SK-N-SH treated with all-trans-retinoic acid at 6 μM for 48 hours (cell line): ENCODE data around the gene GDA.

Experiments
- ATAC-seq: fragments of 200-7000 bp; cut with Tn5 transposase; 3 replicates; pipeline ENCODE4 v1.9.1; 2020; ENCODE audit warnings: mild to moderate bottlenecking, moderate library complexity
- BACH2 ChIP-seq: fragments of 250-450 bp; sonication (Bioruptor Pico); IDR thresholded peaks from 2 replicates; pipeline ENCODE4 v1.9.0; 2021; ENCODE audit warnings: mild to moderate bottlenecking, borderline replicate concordance
- CSDC2 ChIP-seq: fragments of 250-450 bp; sonication (Bioruptor Pico); IDR thresholded peaks from 2 replicates; pipeline ENCODE4 v1.5.0; 2020; ENCODE audit warnings: mild to moderate bottlenecking, moderate library complexity
- ESRRG ChIP-seq: fragments of 250-450 bp; sonication (Bioruptor Pico); IDR thresholded peaks from 2 replicates; pipeline ENCODE4 v1.6.1; 2021; ENCODE audit warnings: mild to moderate bottlenecking
- GLIS3 ChIP-seq: fragments of 250-450 bp; sonication (Bioruptor Pico); IDR thresholded peaks from 2 replicates; pipeline ENCODE4 v1.5.0; 2020; ENCODE audit warnings: mild to moderate bottlenecking, moderate library complexity
- PPARA ChIP-seq: fragments of 250-450 bp; sonication (Bioruptor Pico); IDR thresholded peaks from 2 replicates; pipeline ENCODE4 v1.5.0; 2020; ENCODE audit warnings: mild to moderate bottlenecking, borderline replicate concordance
- RARB ChIP-seq: fragments of 250-450 bp; sonication (Bioruptor Pico); IDR thresholded peaks from 2 replicates; pipeline ENCODE4 v1.8.0; 2021; ENCODE audit warnings: mild to moderate bottlenecking, moderate library complexity
- TCF4 ChIP-seq: fragments of 250-450 bp; sonication (Bioruptor Pico); IDR thresholded peaks from 2 replicates; pipeline ENCODE4 v1.8.0; 2021; ENCODE audit warnings: mild to moderate bottlenecking, moderate library complexity, borderline replicate concordance
- TOX ChIP-seq: fragments of 250-450 bp; sonication (Bioruptor Pico); IDR thresholded peaks from 2 replicates; pipeline ENCODE4 v1.8.0; 2021; ENCODE audit warnings: mild to moderate bottlenecking, moderate library complexity, borderline replicate concordance
- ZC3H10 ChIP-seq: fragments of 250-450 bp; sonication (Bioruptor Pico); IDR thresholded peaks from 2 replicates; pipeline ENCODE4 v1.5.1; 2021; ENCODE audit warnings: mild to moderate bottlenecking, moderate library complexity
- ZFP3 ChIP-seq: fragments of 250-450 bp; sonication (Bioruptor Pico); IDR thresholded peaks from 2 replicates; pipeline ENCODE4 v1.5.0; 2020; ENCODE audit warnings: mild to moderate bottlenecking, moderate library complexity
- ZFP30 ChIP-seq: fragments of 450-650 bp; formaldehyde crosslinking; IDR thresholded peaks from 2 replicates; pipeline ENCODE4 v1.5.0; 2022; ENCODE audit warnings: mild to moderate bottlenecking, moderate library complexity
- ZNF565 ChIP-seq: fragments of 450-650 bp; formaldehyde crosslinking; conservative IDR thresholded peaks from 2 replicates; pipeline ENCODE4 v1.5.0; 2020; ENCODE audit warnings: low read depth, mild to moderate bottlenecking, moderate library complexity
- ZNF70 ChIP-seq: fragments of 450-650 bp; formaldehyde crosslinking; IDR thresholded peaks from 2 replicates; pipeline ENCODE4 v1.5.0; 2020; ENCODE audit warnings: mild to moderate bottlenecking, moderate library complexity
- ZNF8 ChIP-seq: fragments of 450-650 bp; formaldehyde crosslinking; IDR thresholded peaks from 2 replicates; pipeline ENCODE4 v1.5.0; 2020; ENCODE audit warnings: mild to moderate bottlenecking, moderate library complexity
- TF ChIP-seq, protein P1 (sequence below): fragments of 250-450 bp; sonication (Bioruptor Pico); IDR thresholded peaks from 2 replicates; pipeline ENCODE4 v1.8.0; 2021; ENCODE audit warnings: low read depth, mild to moderate bottlenecking, moderate library complexity, borderline replicate concordance
- TF ChIP-seq, protein P2 (sequence below): fragments of 250-450 bp; sonication (Bioruptor Pico); IDR thresholded peaks from 2 replicates; pipeline ENCODE4 v1.5.0; 2020; ENCODE audit warnings: mild to moderate bottlenecking, moderate library complexity
- TF ChIP-seq, protein P3 (sequence below): fragments of 250-450 bp; sonication (Bioruptor Pico); IDR thresholded peaks from 2 replicates; pipeline ENCODE4 v1.5.1; 2020; ENCODE audit warnings: low read depth, mild to moderate bottlenecking, moderate library complexity
- TF ChIP-seq, protein P4 (sequence below): fragments of 250-450 bp; sonication (Bioruptor Pico); IDR thresholded peaks from 2 replicates; pipeline ENCODE4 v1.5.1; 2021; ENCODE audit warnings: mild to moderate bottlenecking, moderate library complexity

The GDA gene

GRCh38 chr9:72226146-72226812 lies 77.0 kb downstream of the GDA start (continued):
- no peak for TF ChIP-seq ZFP3

DNA sequence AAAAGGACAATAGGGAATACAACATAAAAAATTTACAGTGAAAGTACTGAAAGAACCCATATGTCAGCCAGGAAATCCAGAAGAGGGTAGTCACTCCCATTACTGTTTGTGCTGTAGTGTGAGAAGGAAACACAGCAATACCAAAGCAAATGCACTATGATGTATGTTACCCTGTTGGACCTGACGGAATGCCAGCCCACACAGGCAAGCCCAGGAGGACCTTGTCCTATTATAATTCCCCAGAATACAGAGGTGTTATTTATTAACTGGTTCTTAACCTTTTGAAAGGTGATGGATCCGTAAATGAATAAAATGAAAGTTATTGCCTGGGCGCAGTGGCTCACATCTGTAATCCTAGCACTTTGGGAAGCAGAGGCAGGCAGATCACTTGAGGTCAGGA lies 79.0 kb downstream of the GDA start:
- no peak for ATAC-seq
- TF ChIP-seq ESRRG (CRISPR knock-in tag) (no peak), ZFP30 (no peak), ZNF8 (CRISPR knock-in tag) (no peak), CSDC2 (no peak), ZFP3 (no peak), TCF4 (CRISPR knock-in tag) (no peak)
- TF ChIP-seq, protein P1, sequence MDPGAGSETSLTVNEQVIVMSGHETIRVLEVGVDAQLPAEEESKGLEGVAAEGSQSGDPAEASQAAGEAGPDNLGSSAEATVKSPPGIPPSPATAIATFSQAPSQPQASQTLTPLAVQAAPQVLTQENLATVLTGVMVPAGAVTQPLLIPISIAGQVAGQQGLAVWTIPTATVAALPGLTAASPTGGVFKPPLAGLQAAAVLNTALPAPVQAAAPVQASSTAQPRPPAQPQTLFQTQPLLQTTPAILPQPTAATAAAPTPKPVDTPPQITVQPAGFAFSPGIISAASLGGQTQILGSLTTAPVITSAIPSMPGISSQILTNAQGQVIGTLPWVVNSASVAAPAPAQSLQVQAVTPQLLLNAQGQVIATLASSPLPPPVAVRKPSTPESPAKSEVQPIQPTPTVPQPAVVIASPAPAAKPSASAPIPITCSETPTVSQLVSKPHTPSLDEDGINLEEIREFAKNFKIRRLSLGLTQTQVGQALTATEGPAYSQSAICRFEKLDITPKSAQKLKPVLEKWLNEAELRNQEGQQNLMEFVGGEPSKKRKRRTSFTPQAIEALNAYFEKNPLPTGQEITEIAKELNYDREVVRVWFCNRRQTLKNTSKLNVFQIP (CRISPR knock-in tag), result no peak

- no peak for ATAC-seq
- TF ChIP-seq TCF4 (CRISPR knock-in tag), result no peak
- no peak for TF ChIP-seq RARB
- no peak for TF ChIP-seq CSDC2
- no peak for TF ChIP-seq ZNF70
- no peak for TF ChIP-seq TOX (CRISPR knock-in tag)
- TF ChIP-seq, all 23 proteins: peak for 0
These were observed 83.5 kb downstream of the GDA start for GRCh38 chr9:72232778-72233177.

DNA sequence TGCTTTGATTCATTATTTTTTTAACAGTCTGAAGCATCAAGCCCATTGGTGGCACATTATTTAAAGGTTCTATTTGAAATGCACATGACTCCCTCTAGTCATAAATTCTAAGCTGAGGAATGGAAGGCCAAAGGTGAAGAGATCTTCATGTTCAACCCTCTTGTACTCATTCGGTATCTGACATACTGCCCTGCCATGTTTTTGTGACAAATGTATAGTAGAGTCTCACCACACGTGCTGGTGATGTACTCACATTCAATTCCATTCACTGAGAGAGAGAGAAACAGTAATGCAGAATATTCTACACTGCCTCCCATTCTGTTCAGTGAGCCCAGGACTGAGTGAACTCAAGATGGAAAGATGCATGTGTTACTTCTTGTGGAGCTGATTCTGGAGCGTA lies 98.3 kb downstream of the GDA start:
- TF ChIP-seq ZNF8 (CRISPR knock-in tag) (no peak), CSDC2 (no peak), PPARA (no peak), ZNF70 (no peak), BACH2 (CRISPR knock-in tag) (no peak), ZNF565 (no peak)
- TF ChIP-seq, protein P1 (CRISPR knock-in tag), result no peak
- TF ChIP-seq, protein P2, sequence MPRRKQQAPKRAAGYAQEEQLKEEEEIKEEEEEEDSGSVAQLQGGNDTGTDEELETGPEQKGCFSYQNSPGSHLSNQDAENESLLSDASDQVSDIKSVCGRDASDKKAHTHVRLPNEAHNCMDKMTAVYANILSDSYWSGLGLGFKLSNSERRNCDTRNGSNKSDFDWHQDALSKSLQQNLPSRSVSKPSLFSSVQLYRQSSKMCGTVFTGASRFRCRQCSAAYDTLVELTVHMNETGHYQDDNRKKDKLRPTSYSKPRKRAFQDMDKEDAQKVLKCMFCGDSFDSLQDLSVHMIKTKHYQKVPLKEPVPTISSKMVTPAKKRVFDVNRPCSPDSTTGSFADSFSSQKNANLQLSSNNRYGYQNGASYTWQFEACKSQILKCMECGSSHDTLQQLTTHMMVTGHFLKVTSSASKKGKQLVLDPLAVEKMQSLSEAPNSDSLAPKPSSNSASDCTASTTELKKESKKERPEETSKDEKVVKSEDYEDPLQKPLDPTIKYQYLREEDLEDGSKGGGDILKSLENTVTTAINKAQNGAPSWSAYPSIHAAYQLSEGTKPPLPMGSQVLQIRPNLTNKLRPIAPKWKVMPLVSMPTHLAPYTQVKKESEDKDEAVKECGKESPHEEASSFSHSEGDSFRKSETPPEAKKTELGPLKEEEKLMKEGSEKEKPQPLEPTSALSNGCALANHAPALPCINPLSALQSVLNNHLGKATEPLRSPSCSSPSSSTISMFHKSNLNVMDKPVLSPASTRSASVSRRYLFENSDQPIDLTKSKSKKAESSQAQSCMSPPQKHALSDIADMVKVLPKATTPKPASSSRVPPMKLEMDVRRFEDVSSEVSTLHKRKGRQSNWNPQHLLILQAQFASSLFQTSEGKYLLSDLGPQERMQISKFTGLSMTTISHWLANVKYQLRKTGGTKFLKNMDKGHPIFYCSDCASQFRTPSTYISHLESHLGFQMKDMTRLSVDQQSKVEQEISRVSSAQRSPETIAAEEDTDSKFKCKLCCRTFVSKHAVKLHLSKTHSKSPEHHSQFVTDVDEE (CRISPR knock-in tag), result no peak
- no peak for ATAC-seq

- no peak for TF ChIP-seq GLIS3 (CRISPR knock-in tag)
- TF ChIP-seq BACH2 (CRISPR knock-in tag), result no peak
- TF ChIP-seq ZNF565, result no peak
- TF ChIP-seq ZC3H10 (CRISPR knock-in tag), result no peak
- TF ChIP-seq, protein P3, sequence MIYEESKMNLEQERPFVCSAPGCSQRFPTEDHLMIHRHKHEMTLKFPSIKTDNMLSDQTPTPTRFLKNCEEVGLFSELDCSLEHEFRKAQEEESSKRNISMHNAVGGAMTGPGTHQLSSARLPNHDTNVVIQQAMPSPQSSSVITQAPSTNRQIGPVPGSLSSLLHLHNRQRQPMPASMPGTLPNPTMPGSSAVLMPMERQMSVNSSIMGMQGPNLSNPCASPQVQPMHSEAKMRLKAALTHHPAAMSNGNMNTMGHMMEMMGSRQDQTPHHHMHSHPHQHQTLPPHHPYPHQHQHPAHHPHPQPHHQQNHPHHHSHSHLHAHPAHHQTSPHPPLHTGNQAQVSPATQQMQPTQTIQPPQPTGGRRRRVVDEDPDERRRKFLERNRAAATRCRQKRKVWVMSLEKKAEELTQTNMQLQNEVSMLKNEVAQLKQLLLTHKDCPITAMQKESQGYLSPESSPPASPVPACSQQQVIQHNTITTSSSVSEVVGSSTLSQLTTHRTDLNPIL (CRISPR knock-in tag), result no peak
- no peak for TF ChIP-seq ZNF70
- no peak for TF ChIP-seq TOX (CRISPR knock-in tag)
- TF ChIP-seq ZNF8 (CRISPR knock-in tag), result no peak
- TF ChIP-seq, protein P4, sequence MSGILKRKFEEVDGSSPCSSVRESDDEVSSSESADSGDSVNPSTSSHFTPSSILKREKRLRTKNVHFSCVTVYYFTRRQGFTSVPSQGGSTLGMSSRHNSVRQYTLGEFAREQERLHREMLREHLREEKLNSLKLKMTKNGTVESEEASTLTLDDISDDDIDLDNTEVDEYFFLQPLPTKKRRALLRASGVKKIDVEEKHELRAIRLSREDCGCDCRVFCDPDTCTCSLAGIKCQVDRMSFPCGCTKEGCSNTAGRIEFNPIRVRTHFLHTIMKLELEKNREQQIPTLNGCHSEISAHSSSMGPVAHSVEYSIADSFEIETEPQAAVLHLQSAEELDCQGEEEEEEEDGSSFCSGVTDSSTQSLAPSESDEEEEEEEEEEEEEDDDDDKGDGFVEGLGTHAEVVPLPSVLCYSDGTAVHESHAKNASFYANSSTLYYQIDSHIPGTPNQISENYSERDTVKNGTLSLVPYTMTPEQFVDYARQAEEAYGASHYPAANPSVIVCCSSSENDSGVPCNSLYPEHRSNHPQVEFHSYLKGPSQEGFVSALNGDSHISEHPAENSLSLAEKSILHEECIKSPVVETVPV (CRISPR knock-in tag), result no peak
- TF ChIP-seq RARB, result no peak
- no peak for TF ChIP-seq ESRRG (CRISPR knock-in tag)
- no peak for ATAC-seq
These were observed 102.3 kb downstream of the GDA start for GRCh38 chr9:72251589-72251988.
